Stimulated activated CD8-positive, alpha-beta memory T cell treated with anti-CD3 and anti-CD28 coated beads, Interleukin-12 subunit alpha, Interleukin-12 subunit beta, amount 100 ng/mL, for 24 hours (primary cell): ENCODE data around the gene DIP2B.
"Not testable (repeated sequence)": the region's sequence is repeated elsewhere in the genome, so short reads cannot be mapped to it uniquely, and the experiment has no call there.

ENCODE experiments used
- DNase-seq: peaks from one replicate; pipeline ENCODE4 v3.0.0-alpha.2; 2020; ENCODE audit errors: extremely low read depth

The DIP2B gene

DNA sequence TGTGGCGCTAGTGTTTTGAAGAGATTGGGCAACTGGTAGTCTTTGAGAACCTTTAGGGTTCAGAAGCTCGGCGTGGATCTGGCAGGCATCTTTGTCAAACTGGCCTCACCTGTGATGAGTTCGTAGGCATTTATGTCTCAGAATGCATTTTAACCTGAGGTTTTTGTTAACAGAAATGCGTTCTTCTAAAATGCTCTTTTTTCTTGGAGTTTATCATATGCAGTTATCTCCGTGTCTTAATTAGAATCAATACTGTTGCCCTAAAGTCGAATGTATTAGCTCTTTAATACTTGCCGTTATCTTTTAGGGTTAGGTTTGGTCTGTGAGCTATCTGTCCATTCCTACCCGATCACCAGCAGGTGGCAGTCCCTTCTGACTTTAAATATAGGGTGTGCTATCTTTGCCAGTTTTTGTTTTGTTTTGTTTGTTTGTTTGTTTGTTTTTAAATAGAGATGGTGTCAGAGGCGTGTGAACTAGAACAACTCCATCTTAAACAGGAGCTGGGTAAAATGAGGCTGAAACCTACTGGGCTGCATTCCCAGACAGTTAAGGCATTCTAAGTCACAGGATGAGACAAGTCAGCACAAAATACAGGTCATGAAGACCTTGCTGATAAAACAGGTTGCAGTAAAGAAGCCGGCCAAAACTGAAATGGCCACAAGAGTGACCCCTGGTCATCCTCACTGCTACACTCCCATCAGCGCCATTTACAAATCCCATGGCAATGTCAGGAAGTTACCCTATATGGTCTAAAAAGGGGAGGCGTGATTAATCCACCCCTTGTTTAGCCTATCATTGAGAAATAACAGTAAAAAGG is 260.5 kb downstream of the DIP2B start:
- DNase-seq = no peak

GRCh38 chr12:50768391-50768790 is 263.6 kb downstream of the DIP2B start:
- no peak for DNase-seq

GRCh38 chr12:50768813-50769212 is 264.0 kb downstream of the DIP2B start:
- not testable (repeated sequence) for DNase-seq

DNA sequence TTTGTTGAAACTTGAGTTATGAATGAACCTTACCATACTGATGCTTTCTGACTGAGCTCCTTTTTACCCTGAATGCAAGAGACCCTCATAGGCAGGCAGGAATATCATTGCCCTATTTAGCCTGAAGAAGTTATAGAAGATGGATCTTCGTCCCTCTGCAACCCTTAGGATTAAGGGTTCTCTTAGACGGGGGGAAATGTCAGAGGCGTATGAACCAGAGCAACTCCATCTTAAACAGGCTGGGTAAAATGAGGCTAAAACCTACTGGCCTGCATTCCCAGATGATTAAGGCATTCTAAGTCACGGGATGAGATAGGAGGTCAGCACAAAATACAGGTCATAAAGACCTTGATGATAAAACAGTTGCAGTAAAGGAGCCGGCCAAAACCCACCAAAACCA is 266.6 kb downstream of the DIP2B start:
- DNase-seq = no peak

DNA sequence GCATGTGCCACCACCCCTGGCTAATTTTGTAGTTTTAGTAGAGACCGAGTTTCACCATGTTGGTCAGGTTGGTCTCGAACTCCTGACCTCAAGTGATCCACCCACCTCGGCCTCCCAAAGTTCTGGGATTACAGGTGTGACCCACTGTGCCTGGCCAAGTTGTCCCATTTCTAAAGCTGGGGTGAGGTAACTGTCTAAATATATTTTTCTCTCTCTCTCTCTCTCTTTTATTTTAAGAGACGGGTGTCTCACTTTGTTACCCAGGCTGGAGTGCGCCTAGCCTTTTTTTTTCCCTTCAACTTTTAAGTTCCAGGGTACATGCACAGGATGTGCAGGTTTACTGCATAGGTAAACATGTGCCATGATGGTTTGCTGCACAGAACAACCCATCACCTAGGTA is 267.7 kb downstream of the DIP2B start:
- no peak for DNase-seq

- DNase-seq = no peak
These were observed 268.1 kb downstream of the DIP2B start for GRCh38 chr12:50772877-50773276.

GRCh38 chr12:50775251-50775650 is 270.5 kb downstream of the DIP2B start:
- no peak for DNase-seq

- DNase-seq = no peak
These were observed 272.3 kb downstream of the DIP2B start for GRCh38 chr12:50776749-50777728.

DNA sequence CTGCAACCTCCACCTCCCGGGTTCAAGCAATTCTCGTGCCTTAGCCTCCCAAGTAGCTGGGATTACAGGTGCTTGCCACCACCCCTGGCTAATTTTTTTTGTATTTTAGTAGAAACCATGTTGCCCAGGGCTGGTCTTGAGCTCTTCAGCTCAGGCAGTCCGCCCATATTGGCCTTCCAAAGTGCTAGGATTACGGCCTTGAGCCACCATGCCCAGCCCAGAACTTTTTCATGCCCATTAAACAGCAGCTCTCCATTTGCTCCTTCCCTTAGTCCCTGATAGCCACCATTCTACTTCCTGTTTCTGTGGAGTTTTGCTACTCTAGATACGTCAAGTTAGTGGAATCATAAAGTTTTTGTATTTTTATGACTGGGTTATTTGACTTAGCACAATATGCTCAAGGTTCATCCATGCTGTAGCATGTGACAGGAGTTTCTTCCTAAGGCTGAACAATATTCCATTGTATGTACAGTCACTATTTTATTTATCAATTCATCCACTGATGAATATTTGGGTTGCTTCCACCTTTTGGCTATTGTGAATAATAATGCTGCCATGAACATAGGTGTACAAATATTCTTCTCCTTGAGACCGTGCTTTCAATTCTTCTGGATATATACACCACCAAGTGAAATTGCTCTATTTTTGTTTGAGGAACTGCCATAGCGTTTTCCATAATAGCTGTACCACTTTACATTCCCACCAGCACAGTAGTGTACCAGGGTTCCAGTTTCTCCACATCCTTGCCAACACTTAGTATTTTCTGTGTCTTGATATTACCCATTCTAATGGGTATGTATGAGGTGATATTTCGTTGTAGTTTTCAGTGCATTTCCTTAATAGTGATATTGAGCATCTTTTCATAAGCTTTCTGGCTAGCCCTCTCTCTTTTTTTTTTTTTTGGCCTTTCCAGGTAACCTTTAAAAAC is 274.1 kb downstream of the DIP2B start:
- no peak for DNase-seq

GRCh38 chr12:50780013-50780412 is 275.2 kb downstream of the DIP2B start:
- no peak for DNase-seq

GRCh38 chr12:50784501-50784900 is 279.7 kb downstream of the DIP2B start:
- no peak for DNase-seq

DNA sequence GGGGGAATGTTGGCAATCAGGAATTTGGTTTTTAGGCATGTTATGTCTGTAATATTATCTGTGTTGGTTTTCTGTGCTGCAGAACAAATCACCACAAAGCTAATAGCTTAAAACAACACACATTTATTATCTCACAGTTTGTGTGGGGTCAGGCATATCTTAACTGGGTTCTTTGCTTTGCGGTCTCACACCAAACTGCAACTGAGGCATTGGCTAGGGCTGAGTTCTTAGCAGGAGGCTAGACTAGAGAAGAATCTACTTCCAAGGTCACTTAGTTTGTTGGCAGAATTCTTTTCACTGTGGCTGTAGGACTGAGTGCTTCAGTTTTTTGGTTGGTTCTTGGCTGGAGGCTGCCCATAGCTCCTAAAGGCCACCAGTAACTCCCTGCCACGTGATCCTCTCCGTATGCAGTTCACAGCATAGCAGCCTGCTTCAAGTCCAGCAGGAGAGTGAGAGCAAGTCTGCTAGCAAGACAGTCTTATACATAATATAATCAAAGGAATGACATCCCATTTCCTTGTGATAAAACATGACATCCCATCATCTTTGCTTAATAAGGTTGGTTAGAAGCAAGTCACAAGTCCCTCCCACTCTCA is 280.7 kb downstream of the DIP2B start:
- no peak for DNase-seq

DNA sequence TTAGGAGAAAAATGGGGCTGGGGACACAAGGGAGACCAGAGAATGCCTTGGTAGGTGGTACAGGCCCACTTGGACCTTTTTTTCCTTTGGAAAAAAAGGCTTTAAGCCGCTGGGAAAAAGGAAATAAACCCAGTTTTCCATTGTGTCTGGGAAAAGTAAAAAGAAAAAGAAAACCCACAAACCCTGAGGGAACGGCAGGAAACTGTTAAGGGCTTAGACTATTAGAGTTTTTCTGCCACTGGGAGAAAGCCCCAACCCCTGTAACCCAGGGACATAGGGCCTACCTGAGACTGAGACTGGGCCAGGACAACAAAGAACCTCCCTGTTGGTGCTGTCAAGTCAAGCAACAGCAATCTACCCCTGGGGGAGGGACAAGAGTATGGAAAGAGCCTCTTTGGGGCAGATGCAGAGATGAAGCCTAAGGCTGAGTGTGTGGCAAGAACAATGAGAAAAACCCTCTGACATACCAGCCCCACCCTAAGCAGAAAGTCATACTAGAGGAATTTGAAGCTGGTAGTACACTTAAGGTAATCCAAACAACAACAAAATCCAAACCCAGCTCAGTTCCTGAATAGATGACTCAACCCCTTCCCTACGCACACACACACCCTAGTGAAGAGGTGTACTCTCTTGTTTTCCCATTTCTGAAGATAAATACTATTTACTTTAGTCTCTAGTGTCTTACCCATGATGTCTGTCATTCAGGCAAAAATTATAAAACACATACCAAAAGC is 281.9 kb downstream of the DIP2B start:
- DNase-seq = no peak

DNA sequence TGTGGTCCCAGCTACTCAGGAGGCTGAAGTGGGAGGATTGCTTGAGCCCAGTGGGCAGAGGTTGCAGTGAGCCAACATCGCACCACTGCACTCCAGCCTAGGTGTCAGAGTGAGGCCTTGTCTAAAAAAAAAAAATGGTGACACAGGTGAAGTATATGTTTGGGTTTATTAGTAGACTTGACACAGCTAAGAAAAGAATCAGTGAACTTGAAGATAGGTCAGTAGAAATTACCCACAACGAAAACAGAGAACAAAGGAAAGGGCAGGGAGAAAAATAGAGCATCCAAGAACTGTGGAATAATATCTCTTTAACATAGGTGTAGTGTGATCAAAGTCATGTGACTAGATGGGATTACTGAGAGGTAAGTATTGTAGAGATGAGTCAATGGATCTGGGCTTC is 282.8 kb downstream of the DIP2B start:
- no peak for DNase-seq

GRCh38 chr12:50788561-50788960 is 283.8 kb downstream of the DIP2B start:
- no peak for DNase-seq

DNA sequence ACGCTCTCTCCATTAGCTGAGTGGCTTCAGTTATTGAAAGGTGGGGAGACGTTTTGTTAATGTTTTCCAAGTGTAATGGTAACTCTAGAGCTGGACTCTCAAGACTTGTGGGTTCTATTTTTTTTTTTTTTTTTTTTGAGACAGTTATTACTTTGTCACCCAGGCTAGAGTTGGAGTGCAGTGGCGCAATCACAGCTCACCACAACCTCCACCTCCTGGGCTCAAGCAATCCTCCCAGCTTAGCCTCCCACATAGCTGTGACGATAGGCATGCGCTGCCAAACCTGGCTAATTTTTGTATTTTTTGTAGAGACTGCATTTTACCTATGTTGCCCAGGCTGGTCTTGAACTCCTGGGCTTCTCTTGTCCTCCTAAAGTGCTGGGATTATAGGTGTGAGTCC is 285.3 kb downstream of the DIP2B start:
- DNase-seq = no peak
